ENCODE results near the gene IQCH.

Gene IQCH

GRCh38 chr15:67501177-67501835, 246.7 kb downstream of the IQCH start:
- DNase-seq (ENCODE audit: low read depth in 2 of 2): no peak

GRCh38 chr15:67501836-67502461, 247.4 kb downstream of the IQCH start:
- DNase-seq (ENCODE audit: low read depth in 2 of 2): no peak

GRCh38 chr15:67504056-67504455, 249.5 kb downstream of the IQCH start:
- no peak for DNase-seq (ENCODE audit: low read depth in 2 of 2)

- DNase-seq (ENCODE audit: low read depth in 2 of 2): no peak
These were observed 250.2 kb downstream of the IQCH start for GRCh38 chr15:67504796-67505195.

- DNase-seq (ENCODE audit: low read depth in 2 of 2): no peak
These were observed 251.3 kb downstream of the IQCH start for GRCh38 chr15:67505675-67506572.

- no peak for DNase-seq (ENCODE audit: low read depth in 2 of 2)
These were observed 252.5 kb downstream of the IQCH start for GRCh38 chr15:67506775-67507747.

GRCh38 chr15:67508407-67508806, 253.8 kb downstream of the IQCH start:
- DNase-seq (ENCODE audit: low read depth in 2 of 2): no peak

GRCh38 chr15:67509918-67510317, 255.3 kb downstream of the IQCH start:
- DNase-seq (ENCODE audit: low read depth in 2 of 2): no peak

GRCh38 chr15:67510597-67511190, 256.1 kb downstream of the IQCH start:
- no peak for DNase-seq (ENCODE audit: low read depth in 2 of 2)

- DNase-seq (ENCODE audit: low read depth in 2 of 2): no peak
These were observed 257.0 kb downstream of the IQCH start for GRCh38 chr15:67511606-67512005.

GRCh38 chr15:67512140-67512539, 257.6 kb downstream of the IQCH start:
- no peak for DNase-seq (ENCODE audit: low read depth in 2 of 2)

GRCh38 chr15:67512933-67513714, 258.5 kb downstream of the IQCH start:
- DNase-seq (ENCODE audit: low read depth in 2 of 2): no peak

- DNase-seq (ENCODE audit: low read depth in 2 of 2): no peak
These were observed 260.5 kb downstream of the IQCH start for GRCh38 chr15:67515090-67515489.

GRCh38 chr15:67515557-67515956, 261.0 kb downstream of the IQCH start:
- DNase-seq (ENCODE audit: low read depth in 2 of 2): no peak

- no peak for DNase-seq (ENCODE audit: low read depth in 2 of 2)
These were observed 265.9 kb downstream of the IQCH start for GRCh38 chr15:67520321-67521028.

- DNase-seq (ENCODE audit: low read depth in 2 of 2): peak; percentile 72 to 73
These were observed 266.6 kb downstream of the IQCH start, which contains the start of gene C15orf61 for GRCh38 chr15:67521029-67521782. C15orf61 (plus strand) TSS chr15:67521131; CDS start chr15:67521249, 118 bp downstream.

GRCh38 chr15:67521783-67522568, 267.4 kb downstream of the IQCH start:
- DNase-seq (ENCODE audit: low read depth in 2 of 2): no peak

- DNase-seq (ENCODE audit: low read depth in 2 of 2): no peak
These were observed 268.7 kb downstream of the IQCH start for GRCh38 chr15:67523330-67523729.

Data from activated CD4-positive, alpha-beta T cell treated with anti-CD3 and anti-CD28 coated beads for 24 hours (primary cell).